Brain microvascular endothelial cell (primary cell): ENCODE results near the gene DNAI7.

Experiments used
- DNase-seq: peaks from one replicate; pipeline ENCODE4 v3.0.0-alpha.2; 2020
- H3K27ac ChIP-seq: fragments of 250-450 bp; sonication (Bioruptor Pico); 2 replicates; pipeline ENCODE4 v1.5.1; 2020; ENCODE audit warnings: mild to moderate bottlenecking, moderate library complexity
- H3K27me3 ChIP-seq: fragments of 250-450 bp; sonication (Bioruptor Pico); replicated peaks from 2 replicates; pipeline ENCODE4 v1.5.1; 2020; ENCODE audit warnings: mild to moderate bottlenecking
- H3K36me3 ChIP-seq: fragments of 250-450 bp; sonication (Bioruptor Pico); replicated peaks from 2 replicates; pipeline ENCODE4 v1.5.1; 2020; ENCODE audit warnings: mild to moderate bottlenecking
- H3K4me3 ChIP-seq: 2 replicates; pipeline ENCODE4 v1.5.1; 2011; ENCODE audit warnings: low read depth, mild to moderate bottlenecking, control low read depth, low read length, moderate library complexity
- in situ Hi-C: cut with HindIII; loops from 2 replicates; pipeline ENCODE4 v1.10.0; 2017; ENCODE audit warnings: low sequenced_read_pairs, low pct_ligation_motif_present
- TF ChIP-seq, protein P1 (sequence below): IDR thresholded peaks from 2 replicates; pipeline ENCODE4 v1.5.1; 2011; ENCODE audit warnings: low read depth, mild to moderate bottlenecking, moderate library complexity, low read length, control low read depth, inconsistent platforms; ENCODE audit errors: missing control alignments

DNAI7 gene

DNA sequence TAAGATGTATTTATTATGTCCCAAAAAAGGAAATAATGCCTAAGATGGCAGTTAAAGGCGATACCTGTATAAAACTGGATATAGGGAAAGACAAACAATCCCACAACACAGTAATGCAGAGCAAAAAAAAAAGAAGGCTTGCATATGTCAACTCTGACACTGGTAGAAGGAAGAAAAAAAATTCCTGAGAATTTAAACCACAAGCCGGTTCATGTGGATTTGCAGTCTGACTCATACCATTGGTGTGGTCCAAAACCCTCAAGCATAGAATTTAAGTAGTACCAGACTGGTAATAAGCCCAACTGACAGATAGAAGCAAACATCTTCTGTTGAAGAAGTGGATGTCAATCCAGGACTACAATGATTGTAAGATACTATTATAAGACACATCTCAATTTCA lies 7.2 kb downstream of the DNAI7 start:
- in situ Hi-C loops, result no loop called here
- TF ChIP-seq, protein P1, sequence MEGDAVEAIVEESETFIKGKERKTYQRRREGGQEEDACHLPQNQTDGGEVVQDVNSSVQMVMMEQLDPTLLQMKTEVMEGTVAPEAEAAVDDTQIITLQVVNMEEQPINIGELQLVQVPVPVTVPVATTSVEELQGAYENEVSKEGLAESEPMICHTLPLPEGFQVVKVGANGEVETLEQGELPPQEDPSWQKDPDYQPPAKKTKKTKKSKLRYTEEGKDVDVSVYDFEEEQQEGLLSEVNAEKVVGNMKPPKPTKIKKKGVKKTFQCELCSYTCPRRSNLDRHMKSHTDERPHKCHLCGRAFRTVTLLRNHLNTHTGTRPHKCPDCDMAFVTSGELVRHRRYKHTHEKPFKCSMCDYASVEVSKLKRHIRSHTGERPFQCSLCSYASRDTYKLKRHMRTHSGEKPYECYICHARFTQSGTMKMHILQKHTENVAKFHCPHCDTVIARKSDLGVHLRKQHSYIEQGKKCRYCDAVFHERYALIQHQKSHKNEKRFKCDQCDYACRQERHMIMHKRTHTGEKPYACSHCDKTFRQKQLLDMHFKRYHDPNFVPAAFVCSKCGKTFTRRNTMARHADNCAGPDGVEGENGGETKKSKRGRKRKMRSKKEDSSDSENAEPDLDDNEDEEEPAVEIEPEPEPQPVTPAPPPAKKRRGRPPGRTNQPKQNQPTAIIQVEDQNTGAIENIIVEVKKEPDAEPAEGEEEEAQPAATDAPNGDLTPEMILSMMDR, result no peak
- no peaks in the 10 kb centered on the region for H3K27me3 ChIP-seq
- no peak overlapping the region for H3K4me3 ChIP-seq
- no peaks in the 10 kb centered on the region for H3K36me3 ChIP-seq
- peak overlapping the region; percentile 79 for H3K27ac ChIP-seq
- peak; percentile 87 for DNase-seq

DNA sequence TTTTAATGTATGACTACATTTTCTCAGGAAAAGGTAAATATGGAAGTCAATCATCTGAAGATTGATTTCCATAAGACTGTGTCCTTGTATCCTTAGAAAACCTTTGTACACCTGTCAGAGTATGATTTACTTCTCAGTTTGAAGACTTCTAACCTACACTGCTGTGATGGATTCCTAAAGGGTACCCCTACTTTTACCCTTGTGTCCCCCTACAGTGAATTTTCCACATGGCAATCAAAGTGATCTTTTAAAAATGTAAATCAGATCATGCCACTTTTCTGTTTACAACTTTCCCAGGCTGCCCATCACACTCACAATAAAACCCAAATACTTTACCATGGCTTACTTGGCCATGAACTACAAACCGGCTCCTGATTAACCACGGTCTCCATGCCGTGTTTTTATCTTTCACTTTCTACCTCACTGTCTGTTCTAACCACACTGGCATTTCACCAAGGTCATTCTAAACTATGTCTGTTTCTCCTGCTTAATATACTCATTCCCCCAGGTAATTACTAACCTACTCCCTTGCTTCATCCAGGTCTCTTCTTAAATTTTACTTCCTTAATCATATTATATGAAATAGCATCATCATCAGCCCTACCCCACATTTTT lies 8.1 kb downstream of the DNAI7 start:
- Histone ChIP-seq H3K36me3 (no peaks in the 10 kb centered on the region), H3K27me3 (no peaks in the 10 kb centered on the region), H3K4me3 (no peak overlapping the region), H3K27ac (no peak overlapping the region)
- DNase-seq, result peak; percentile 29
- TF ChIP-seq, protein P1, result no peak
- in situ Hi-C loops, result no loop called here

DNA sequence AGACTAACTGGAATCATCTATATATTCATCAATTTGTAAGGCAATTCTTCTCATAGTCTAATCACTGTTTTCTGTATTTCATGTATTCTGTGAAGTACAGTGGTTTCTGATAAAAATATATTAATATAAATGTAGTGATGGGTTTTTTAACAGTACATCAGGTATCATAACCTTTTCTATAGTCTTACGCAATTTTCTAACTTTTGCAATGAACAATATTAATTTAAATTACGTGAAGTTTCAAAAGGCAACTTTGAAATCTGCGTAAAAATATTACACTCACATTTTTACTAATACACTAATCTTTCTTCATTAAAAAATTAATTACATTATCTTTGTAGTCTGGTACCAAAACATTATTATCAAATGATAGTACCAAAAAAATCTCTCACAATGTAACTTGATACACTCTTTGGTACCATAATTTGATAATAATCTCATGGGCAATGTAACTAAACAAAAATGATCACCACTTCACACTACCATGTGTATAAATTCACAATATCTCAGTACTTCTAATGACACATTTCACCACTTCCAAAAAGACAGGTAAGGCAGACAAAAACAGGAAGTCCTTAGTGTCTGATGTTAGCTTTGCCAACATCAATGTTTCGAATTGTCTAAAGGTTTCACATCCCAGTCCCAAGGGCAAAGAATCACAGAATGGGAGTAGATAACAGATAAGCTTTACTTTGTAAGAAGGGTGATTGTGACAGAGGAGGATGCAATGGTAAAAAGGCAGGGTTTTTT lies 8.7 kb downstream of the DNAI7 start:
- H3K4me3 ChIP-seq, result no peak overlapping the region
- in situ Hi-C loops, result no loop called here
- no peaks in the 10 kb centered on the region for H3K27me3 ChIP-seq
- DNase-seq, result no peak
- H3K36me3 ChIP-seq, result no peaks in the 10 kb centered on the region
- TF ChIP-seq, protein P1, result no peak
- no peak overlapping the region for H3K27ac ChIP-seq

DNA sequence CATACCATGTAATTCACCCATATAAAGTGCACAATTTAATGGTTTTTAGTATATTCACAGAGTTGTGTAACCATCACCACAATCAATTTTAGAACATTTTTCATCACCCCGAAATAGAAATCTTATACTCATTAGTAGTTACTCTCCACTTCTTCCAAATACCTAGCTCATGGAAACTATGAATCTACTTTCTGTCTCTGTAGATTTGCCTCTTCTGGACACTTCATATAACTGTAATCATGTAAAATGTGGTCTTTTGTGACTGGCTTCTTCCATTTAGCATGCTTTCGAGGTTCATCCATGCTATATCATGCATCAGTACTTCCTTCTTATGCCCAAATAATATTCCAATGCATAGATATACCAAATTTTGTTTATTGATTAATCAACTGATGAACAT lies 10.8 kb downstream of the DNAI7 start:
- in situ Hi-C loops, result no loop called here
- TF ChIP-seq, protein P1, result no peak
- no peak overlapping the region for H3K27ac ChIP-seq
- no peak overlapping the region for H3K4me3 ChIP-seq
- no peak for DNase-seq
- no peaks in the 10 kb centered on the region for H3K36me3 ChIP-seq
- H3K27me3 ChIP-seq, result no peaks in the 10 kb centered on the region

DNA sequence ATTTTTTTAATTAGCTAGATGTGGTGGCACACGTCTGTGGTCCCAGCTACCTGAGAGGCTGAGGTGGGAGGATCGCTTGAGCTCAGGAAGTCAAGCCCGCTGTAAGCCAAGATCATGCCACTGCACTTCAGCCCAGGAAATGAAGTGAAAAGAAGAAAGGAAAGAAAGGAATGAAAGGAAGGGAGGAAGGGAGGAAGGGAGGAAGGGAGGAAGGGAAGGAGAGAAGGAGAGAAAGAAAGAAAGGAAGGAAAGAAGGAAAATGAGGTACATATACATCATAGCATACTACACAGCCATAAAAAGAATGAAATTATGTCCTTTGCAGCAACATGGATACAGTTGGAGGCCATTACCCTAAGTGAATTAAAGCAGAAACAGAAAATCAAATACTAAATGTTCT lies 12.2 kb downstream of the DNAI7 start:
- H3K36me3 ChIP-seq, result no peaks in the 10 kb centered on the region
- in situ Hi-C loops, result no loop called here
- DNase-seq, result no peak
- H3K4me3 ChIP-seq, result no peak overlapping the region
- TF ChIP-seq, protein P1, result no peak
- no peaks in the 10 kb centered on the region for H3K27me3 ChIP-seq
- H3K27ac ChIP-seq, result no peak overlapping the region
